GM06990 (cell line): ENCODE measurements around the gene GGTLC1.
"Not testable (repeated sequence)": the region's sequence is repeated elsewhere in the genome, so short reads cannot be mapped to it uniquely, and the experiment has no call there.

Experiments
- DNase-seq: peaks from one replicate; pipeline ENCODE4 v3.0.0-alpha.2; 2011; ENCODE audit not compliant: insufficient read length; ENCODE audit errors: extremely low read depth
- H3K27me3 ChIP-seq: replicated peaks from 2 replicates; pipeline ENCODE4 v1.6.0; 2011; ENCODE audit warnings: low read length; ENCODE audit not compliant: control insufficient read depth, insufficient read depth
- H3K36me3 ChIP-seq: 2 replicates; pipeline ENCODE4 v1.5.1; 2011; ENCODE audit warnings: low read length; ENCODE audit not compliant: control insufficient read depth, insufficient read depth
- H3K4me3 ChIP-seq: replicated peaks from 2 replicates; pipeline ENCODE4 v1.5.1; 2011; ENCODE audit warnings: low read depth, mild to moderate bottlenecking, control low read depth, low read length
- CTCF ChIP-seq: IDR thresholded peaks from 2 replicates; pipeline ENCODE4 v1.5.1; 2011; ENCODE audit warnings: low read length, control low read depth, mild to moderate bottlenecking, inconsistent platforms; ENCODE audit not compliant: insufficient read depth, poor library complexity, severe bottlenecking

GGTLC1 gene

GRCh38 chr20:23986310-23986709 lies 2.3 kb downstream of the GGTLC1 start:
- not testable (repeated sequence) for H3K36me3 ChIP-seq, H3K4me3 ChIP-seq, H3K27me3 ChIP-seq, DNase-seq

- H3K27me3 ChIP-seq, H3K36me3 ChIP-seq, DNase-seq, H3K4me3 ChIP-seq: not testable (repeated sequence)
These were observed 2.8 kb downstream of the GGTLC1 start for GRCh38 chr20:23985790-23986225.

GRCh38 chr20:23985066-23985789 lies 3.4 kb downstream of the GGTLC1 start:
- not testable (repeated sequence) for H3K27me3 ChIP-seq, DNase-seq, H3K36me3 ChIP-seq, H3K4me3 ChIP-seq

GRCh38 chr20:23984476-23985023 lies 4.0 kb downstream of the GGTLC1 start:
- DNase-seq, H3K27me3 ChIP-seq, H3K36me3 ChIP-seq, H3K4me3 ChIP-seq: not testable (repeated sequence)
- TF ChIP-seq CTCF: peak; percentile 10

GRCh38 chr20:23982112-23983018 lies 6.2 kb downstream of the GGTLC1 start:
- not testable (repeated sequence) for DNase-seq, H3K27me3 ChIP-seq, H3K4me3 ChIP-seq, H3K36me3 ChIP-seq

- not testable (repeated sequence) for DNase-seq, H3K27me3 ChIP-seq, H3K36me3 ChIP-seq, H3K4me3 ChIP-seq
These were observed 7.1 kb downstream of the GGTLC1 start for GRCh38 chr20:23981526-23981925.

- H3K4me3 ChIP-seq, H3K36me3 ChIP-seq, H3K27me3 ChIP-seq, DNase-seq: not testable (repeated sequence)
These were observed 7.6 kb downstream of the GGTLC1 start for GRCh38 chr20:23981014-23981413.

- not testable (repeated sequence) for H3K4me3 ChIP-seq, H3K27me3 ChIP-seq, DNase-seq, H3K36me3 ChIP-seq
These were observed 8.4 kb downstream of the GGTLC1 start for GRCh38 chr20:23979899-23980811.

GRCh38 chr20:23979380-23979779 lies 9.2 kb downstream of the GGTLC1 start:
- H3K4me3 ChIP-seq, DNase-seq, H3K36me3 ChIP-seq, H3K27me3 ChIP-seq: not testable (repeated sequence)

- not testable (repeated sequence) for H3K27me3 ChIP-seq, H3K36me3 ChIP-seq, DNase-seq, H3K4me3 ChIP-seq
These were observed 10.1 kb downstream of the GGTLC1 start for GRCh38 chr20:23978457-23978856.
